ENCODE measurements around the gene CCL7. TPM values are rescaled to one million over a fixed set of nuclear protein-coding genes. Genes with fewer than 3 reads are reported as not detected.
"Not testable (repeated sequence)": the region's sequence is repeated elsewhere in the genome, so short reads cannot be mapped to it uniquely, and the experiment has no call there.

Gene CCL7
- total RNA-seq, 1 donor from 2014 or later: not detected

DNA sequence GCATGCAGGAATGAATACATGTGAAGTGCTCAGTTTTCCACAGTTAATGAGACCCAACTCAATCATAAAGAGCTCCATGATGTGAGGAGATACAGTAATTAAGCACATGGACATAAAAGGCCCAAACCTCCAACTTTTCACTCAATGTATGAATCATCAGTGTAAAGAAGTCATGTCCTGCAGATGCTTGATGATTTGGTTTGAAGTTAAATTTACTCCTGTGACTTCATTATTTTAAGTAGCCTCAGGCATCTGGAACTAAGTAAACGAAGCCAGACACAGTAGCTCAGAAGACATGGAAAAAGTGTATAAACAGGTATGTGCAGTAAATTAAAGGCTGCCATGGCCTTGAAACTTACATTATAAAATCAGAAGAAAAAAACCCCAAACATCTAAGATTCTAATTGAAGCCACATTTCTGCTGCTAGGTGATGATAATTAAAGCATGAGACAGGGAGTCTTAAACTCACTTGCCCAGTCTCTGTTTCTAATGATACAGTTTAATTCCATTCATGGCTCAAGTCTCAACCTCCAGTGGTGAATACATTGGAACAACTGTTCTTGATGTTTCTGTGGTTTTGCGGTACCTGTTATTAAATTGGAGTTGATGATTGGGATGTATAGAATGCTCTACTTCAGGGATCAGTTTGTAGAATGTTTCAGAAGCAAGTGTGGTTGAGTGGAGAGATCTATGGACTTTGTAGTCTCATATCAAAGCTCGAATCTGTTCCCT, 43.8 kb upstream of the CCL7 start:
- peaks cover 13% of the 10 kb centered on the region for H3K4me1 Mint-ChIP-seq (ENCODE audit: unreplicated experiment)
- H3K9me3 Mint-ChIP-seq (ENCODE audit: unreplicated experiment): peaks cover 17% of the 10 kb centered on the region
- H3K36me3 Mint-ChIP-seq (ENCODE audit: unreplicated experiment): peaks cover 2% of the 10 kb centered on the region
- TF ChIP-seq, protein P1, sequence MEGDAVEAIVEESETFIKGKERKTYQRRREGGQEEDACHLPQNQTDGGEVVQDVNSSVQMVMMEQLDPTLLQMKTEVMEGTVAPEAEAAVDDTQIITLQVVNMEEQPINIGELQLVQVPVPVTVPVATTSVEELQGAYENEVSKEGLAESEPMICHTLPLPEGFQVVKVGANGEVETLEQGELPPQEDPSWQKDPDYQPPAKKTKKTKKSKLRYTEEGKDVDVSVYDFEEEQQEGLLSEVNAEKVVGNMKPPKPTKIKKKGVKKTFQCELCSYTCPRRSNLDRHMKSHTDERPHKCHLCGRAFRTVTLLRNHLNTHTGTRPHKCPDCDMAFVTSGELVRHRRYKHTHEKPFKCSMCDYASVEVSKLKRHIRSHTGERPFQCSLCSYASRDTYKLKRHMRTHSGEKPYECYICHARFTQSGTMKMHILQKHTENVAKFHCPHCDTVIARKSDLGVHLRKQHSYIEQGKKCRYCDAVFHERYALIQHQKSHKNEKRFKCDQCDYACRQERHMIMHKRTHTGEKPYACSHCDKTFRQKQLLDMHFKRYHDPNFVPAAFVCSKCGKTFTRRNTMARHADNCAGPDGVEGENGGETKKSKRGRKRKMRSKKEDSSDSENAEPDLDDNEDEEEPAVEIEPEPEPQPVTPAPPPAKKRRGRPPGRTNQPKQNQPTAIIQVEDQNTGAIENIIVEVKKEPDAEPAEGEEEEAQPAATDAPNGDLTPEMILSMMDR (IDR thresholded peaks at IDR 0.05): no peak
- H3K27me3 Mint-ChIP-seq (ENCODE audit: unreplicated experiment): peaks cover 7% of the 10 kb centered on the region
- H3K4me3 Mint-ChIP-seq (ENCODE audit: unreplicated experiment): no peak overlapping the region
- DNase-seq (ENCODE audit: extremely low spot score, unreplicated experiment): no peak
- H3K27ac Mint-ChIP-seq (ENCODE audit: unreplicated experiment): no peak overlapping the region

DNA sequence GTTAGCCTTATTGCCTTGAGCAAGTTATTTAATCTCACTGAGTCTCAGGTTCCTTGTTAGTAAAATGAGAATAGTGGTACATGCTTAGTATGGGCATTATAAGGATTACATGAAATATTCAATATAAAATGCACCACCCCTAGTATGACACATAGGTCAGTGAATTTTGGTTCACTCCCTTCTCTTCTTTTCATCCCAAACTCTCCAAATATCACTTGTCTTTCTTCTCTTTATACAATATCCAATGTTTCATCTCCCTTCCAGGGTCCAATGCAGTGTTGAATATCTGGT, 43.3 kb upstream of the CCL7 start:
- no peak overlapping the region for H3K4me3 Mint-ChIP-seq (ENCODE audit: unreplicated experiment)
- no peak overlapping the region for H3K27ac Mint-ChIP-seq (ENCODE audit: unreplicated experiment)
- TF ChIP-seq, protein P1 (IDR thresholded peaks at IDR 0.05): no peak
- H3K9me3 Mint-ChIP-seq (ENCODE audit: unreplicated experiment): peaks cover 18% of the 10 kb centered on the region
- peaks cover 2% of the 10 kb centered on the region for H3K36me3 Mint-ChIP-seq (ENCODE audit: unreplicated experiment)
- no peak for DNase-seq (ENCODE audit: extremely low spot score, unreplicated experiment)
- peaks cover 13% of the 10 kb centered on the region for H3K4me1 Mint-ChIP-seq (ENCODE audit: unreplicated experiment)
- H3K27me3 Mint-ChIP-seq (ENCODE audit: unreplicated experiment): peaks cover 4% of the 10 kb centered on the region

DNA sequence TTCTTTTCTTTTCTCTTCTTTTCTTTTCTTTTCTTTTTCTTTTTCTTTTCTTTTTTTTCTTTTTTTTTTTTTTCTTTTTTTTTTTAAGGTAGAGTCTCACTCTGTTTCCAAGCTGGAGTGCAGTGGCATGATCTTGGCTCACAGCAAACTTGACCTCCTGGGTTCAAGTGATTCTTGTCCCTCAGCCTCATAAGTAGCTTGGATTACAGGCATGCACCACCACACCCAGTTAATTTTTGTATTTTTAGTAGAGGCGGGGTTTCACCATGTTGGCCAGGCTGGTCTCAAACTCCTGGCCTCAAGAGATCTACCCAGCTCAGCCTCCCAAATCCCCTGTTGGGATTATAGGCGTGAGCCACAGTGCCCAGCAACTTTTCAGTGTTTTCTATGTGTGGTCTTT, 42.7 kb upstream of the CCL7 start:
- H3K4me1 Mint-ChIP-seq (ENCODE audit: unreplicated experiment): peaks cover 13% of the 10 kb centered on the region
- DNase-seq (ENCODE audit: extremely low spot score, unreplicated experiment); H3K4me3 Mint-ChIP-seq (ENCODE audit: unreplicated experiment); H3K27ac Mint-ChIP-seq (ENCODE audit: unreplicated experiment); H3K36me3 Mint-ChIP-seq (ENCODE audit: unreplicated experiment); H3K27me3 Mint-ChIP-seq (ENCODE audit: unreplicated experiment): not testable (repeated sequence)
- H3K9me3 Mint-ChIP-seq (ENCODE audit: unreplicated experiment): peaks cover 18% of the 10 kb centered on the region

DNA sequence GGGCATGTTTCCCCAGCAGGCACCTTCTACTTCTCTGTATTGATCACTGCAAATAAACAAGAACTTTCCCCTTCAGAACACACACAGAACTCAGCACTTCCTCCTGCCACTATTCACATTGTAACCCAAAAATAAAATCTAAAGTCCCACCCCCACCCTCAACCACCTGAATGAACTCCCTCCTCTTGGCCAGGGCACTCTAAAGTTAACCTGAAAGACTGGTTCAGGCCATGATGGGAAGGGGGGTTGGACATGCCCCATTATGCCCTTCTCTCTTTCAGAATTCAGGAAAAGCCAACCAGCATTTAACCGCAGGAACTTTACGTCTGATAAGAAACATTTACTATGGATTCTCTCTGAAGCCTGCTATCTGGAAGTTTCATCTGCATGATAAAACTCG, 42.3 kb upstream of the CCL7 start:
- Mint-ChIP-seq H3K4me3 (ENCODE audit: unreplicated experiment) (no peak overlapping the region), H3K27me3 (ENCODE audit: unreplicated experiment) (peaks cover 2% of the 10 kb centered on the region), H3K4me1 (ENCODE audit: unreplicated experiment) (peaks cover 13% of the 10 kb centered on the region), H3K36me3 (ENCODE audit: unreplicated experiment) (peaks cover 2% of the 10 kb centered on the region), H3K27ac (ENCODE audit: unreplicated experiment) (no peak overlapping the region), H3K9me3 (ENCODE audit: unreplicated experiment) (peaks cover 18% of the 10 kb centered on the region)
- no peak for DNase-seq (ENCODE audit: extremely low spot score, unreplicated experiment)
- TF ChIP-seq, protein P1 (IDR thresholded peaks at IDR 0.05): no peak

DNA sequence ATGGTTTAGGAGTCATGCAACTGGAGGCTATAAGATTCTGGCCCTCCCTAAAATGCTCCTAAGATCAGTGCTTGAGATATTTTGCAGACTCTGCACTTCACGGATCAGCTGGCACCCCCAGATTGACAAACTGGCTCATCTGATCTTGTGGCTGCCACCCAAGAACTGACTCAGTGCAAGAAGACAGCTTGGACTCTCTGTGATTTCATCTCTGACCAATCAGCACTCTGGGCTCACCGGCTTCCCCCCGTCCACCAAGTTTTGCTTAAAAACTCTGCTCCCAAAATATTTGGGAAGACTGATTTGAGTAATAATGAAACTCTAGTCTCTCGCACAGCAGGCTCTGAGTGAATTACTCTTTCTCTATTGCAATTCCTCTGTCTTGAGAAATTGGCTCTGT, 41.2 kb upstream of the CCL7 start:
- H3K27me3 Mint-ChIP-seq (ENCODE audit: unreplicated experiment): no peaks in the 10 kb centered on the region
- H3K4me3 Mint-ChIP-seq (ENCODE audit: unreplicated experiment): no peak overlapping the region
- H3K9me3 Mint-ChIP-seq (ENCODE audit: unreplicated experiment): peaks cover 18% of the 10 kb centered on the region
- no peak for DNase-seq (ENCODE audit: extremely low spot score, unreplicated experiment)
- H3K4me1 Mint-ChIP-seq (ENCODE audit: unreplicated experiment): peaks cover 16% of the 10 kb centered on the region
- peaks cover 2% of the 10 kb centered on the region for H3K36me3 Mint-ChIP-seq (ENCODE audit: unreplicated experiment)
- TF ChIP-seq, protein P1 (IDR thresholded peaks at IDR 0.05): no peak
- no peak overlapping the region for H3K27ac Mint-ChIP-seq (ENCODE audit: unreplicated experiment)

Measured in osteocyte (in vitro differentiated cells).